ENCODE results near the gene ARL6IP1.

- TF ChIP-seq CTCF (IDR thresholded peaks at IDR 0.05) (no peak), POLR2A (IDR thresholded peaks at IDR 0.05) (no peak)
These were observed 26.5 kb upstream of the ARL6IP1 start for GRCh38 chr16:18827890-18828289.

All from right lobe of liver (tissue), 4 donors.